Suprapubic skin (tissue), 4 donors: Measurements from ENCODE around the gene SCYGR2. TPM values are rescaled to one million over a fixed set of nuclear protein-coding genes. Genes with fewer than 3 reads are reported as not detected.

Source experiments
- DNase-seq, 2 donors: peaks; one replicate each; pipeline ENCODE4 v3.0.0-alpha.2; 2019; ENCODE audit warnings: low spot score in 2 of 2
- H3K27ac ChIP-seq: fragments of 200-600 bp; sonication (generic); one replicate; pipeline ENCODE4 v1.5.1; 2019
- H3K27me3 ChIP-seq: fragments of 200-600 bp; sonication (generic); one replicate; pipeline ENCODE4 v1.5.1; 2019
- H3K36me3 ChIP-seq: fragments of 200-600 bp; sonication (generic); one replicate; pipeline ENCODE4 v1.5.1; 2019
- H3K4me1 ChIP-seq: fragments of 200-600 bp; sonication (generic); one replicate; pipeline ENCODE4 v1.5.1; 2019
- H3K4me3 ChIP-seq: fragments of 200-600 bp; sonication (generic); one replicate; pipeline ENCODE4 v1.5.1; 2019; ENCODE audit warnings: mild to moderate bottlenecking
- H3K9me3 ChIP-seq: fragments of 200-600 bp; sonication (generic); one replicate; pipeline ENCODE4 v1.5.1; 2019
- EP300 ChIP-seq: sonication (generic); formaldehyde crosslinking; IDR thresholded peaks from one replicate; pipeline ENCODE4 v1.6.1; 2017; ENCODE audit warnings: antibody characterized with exemption
- POLR2A ChIP-seq, 2 donors: fragments of 450-650 bp; IDR thresholded peaks; one replicate each; pipeline ENCODE4 v1.6.1; 2017; ENCODE audit warnings: antibody characterized with exemption in 2 of 2, mild to moderate bottlenecking in 2 of 2, moderate library complexity in 2 of 2
- POLR2AphosphoS5 ChIP-seq, 3 donors: sonication (generic); formaldehyde crosslinking; IDR thresholded peaks; one replicate each; pipeline ENCODE4 v1.6.1; 2017; ENCODE audit warnings: antibody characterized with exemption in 3 of 3
- WGBS: methylation state at CpG from one replicate; pipeline ENCODE4 v1.1.5; 2018; 5-methylcytosine and 5-hydroxymethylcytosine counted together
- total RNA-seq, 4 donors: library from RNA; depleted of rRNA; stranded (reverse); fragments of >200 nt; gene quantifications; one replicate each; pipeline ENCODE4 v1.1.0, GENCODE V29; 2016
- TF ChIP-seq, protein P1 (sequence below), 2 donors: fragments of 200-600 bp in 1 of 2; fragments of 450-650 bp in 1 of 2; sonication (generic) in 1 of 2; IDR thresholded peaks; one replicate each; pipeline ENCODE4 v1.5.1; 2016 to 2019; ENCODE audit warnings: antibody characterized with exemption in 2 of 2, mild to moderate bottlenecking in 1 of 2, moderate library complexity in 1 of 2

SCYGR2 gene
- total RNA-seq, 4 donors from 2014 or later = 15.5 TPM; not detected in 3

DNA sequence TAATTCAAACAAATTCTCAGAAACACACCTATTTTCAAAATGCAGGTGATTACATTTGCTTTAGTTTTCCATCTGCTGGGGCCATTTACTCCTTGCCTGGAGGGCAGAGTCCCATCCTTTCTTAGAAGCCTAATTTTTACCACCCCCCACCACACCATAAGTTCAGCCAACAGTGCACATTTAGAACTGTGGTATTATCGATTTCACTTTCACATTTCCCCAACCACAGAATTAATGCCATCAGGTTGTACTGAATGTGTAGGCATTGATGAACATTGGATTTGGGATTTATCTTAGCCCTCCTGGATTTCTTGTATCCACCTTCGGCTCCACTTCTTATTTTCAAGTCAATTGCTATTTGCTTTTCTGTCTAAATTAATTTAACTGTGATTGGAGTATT, 11.4 kb downstream of the SCYGR2 start:
- Histone ChIP-seq H3K9me3 (no peaks in the 10 kb centered on the region), H3K4me1 (peaks cover 2% of the 10 kb centered on the region), H3K27ac (no peak overlapping the region), H3K36me3 (no peaks in the 10 kb centered on the region), H3K27me3 (no peaks in the 10 kb centered on the region), H3K4me3 (no peak overlapping the region)
- no peak for DNase-seq
- TF ChIP-seq, protein P1, sequence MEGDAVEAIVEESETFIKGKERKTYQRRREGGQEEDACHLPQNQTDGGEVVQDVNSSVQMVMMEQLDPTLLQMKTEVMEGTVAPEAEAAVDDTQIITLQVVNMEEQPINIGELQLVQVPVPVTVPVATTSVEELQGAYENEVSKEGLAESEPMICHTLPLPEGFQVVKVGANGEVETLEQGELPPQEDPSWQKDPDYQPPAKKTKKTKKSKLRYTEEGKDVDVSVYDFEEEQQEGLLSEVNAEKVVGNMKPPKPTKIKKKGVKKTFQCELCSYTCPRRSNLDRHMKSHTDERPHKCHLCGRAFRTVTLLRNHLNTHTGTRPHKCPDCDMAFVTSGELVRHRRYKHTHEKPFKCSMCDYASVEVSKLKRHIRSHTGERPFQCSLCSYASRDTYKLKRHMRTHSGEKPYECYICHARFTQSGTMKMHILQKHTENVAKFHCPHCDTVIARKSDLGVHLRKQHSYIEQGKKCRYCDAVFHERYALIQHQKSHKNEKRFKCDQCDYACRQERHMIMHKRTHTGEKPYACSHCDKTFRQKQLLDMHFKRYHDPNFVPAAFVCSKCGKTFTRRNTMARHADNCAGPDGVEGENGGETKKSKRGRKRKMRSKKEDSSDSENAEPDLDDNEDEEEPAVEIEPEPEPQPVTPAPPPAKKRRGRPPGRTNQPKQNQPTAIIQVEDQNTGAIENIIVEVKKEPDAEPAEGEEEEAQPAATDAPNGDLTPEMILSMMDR (IDR thresholded peaks at IDR 0.05) = no peak
- TF ChIP-seq POLR2AphosphoS5 (IDR thresholded peaks at IDR 0.05) (no peak), POLR2A (IDR thresholded peaks at IDR 0.05) (no peak), EP300 (no peak)
- WGBS = 85% methylated on average over 2 of the region's 2 CpGs

DNA sequence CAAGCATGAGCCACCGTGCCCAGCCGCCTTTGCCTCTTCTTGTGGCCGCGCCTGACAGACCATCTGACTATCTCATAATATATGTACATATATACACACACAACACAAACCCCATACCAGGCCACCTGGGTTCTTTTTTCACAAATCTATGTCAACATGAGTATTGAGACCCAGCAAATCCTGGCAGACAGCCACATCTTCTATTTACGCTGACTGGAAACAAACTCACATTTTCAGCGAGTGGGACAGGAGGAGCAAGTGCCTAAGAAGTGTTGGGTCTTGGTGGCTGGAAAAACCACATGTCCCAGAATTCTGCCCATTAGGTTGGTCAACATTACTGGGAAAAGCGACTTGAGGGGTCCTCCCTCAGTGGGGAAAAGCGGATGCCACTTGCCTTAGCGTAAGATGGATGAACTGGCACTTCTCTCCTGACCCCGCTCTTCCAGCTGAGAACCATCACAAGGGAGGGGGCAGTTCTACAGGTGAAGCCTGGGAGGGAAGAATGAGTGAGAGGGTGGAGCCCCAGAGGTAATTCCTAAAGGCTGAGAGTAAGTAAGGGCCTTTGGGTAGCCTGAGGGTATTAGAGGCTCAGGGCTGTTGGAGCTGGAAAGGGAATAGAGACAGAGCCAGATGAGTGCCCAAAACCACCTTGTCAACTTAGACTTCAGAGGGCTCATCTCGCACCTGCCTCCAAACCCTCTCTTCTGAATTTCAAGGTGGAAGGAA, 14.0 kb downstream of the SCYGR2 start:
- no peak for TF ChIP-seq POLR2A (IDR thresholded peaks at IDR 0.05)
- TF ChIP-seq POLR2AphosphoS5 (IDR thresholded peaks at IDR 0.05) = no peak
- TF ChIP-seq EP300 = no peak
- TF ChIP-seq, protein P1 (IDR thresholded peaks at IDR 0.05) = no peak
- H3K27ac ChIP-seq = no peak overlapping the region
- DNase-seq = no peak
- peaks cover 2% of the 10 kb centered on the region for H3K4me1 ChIP-seq
- H3K36me3 ChIP-seq = no peaks in the 10 kb centered on the region
- H3K9me3 ChIP-seq = no peaks in the 10 kb centered on the region
- 89% methylated on average over 11 of the region's 11 CpGs for WGBS
- H3K4me3 ChIP-seq = no peak overlapping the region
- H3K27me3 ChIP-seq = no peaks in the 10 kb centered on the region

DNA sequence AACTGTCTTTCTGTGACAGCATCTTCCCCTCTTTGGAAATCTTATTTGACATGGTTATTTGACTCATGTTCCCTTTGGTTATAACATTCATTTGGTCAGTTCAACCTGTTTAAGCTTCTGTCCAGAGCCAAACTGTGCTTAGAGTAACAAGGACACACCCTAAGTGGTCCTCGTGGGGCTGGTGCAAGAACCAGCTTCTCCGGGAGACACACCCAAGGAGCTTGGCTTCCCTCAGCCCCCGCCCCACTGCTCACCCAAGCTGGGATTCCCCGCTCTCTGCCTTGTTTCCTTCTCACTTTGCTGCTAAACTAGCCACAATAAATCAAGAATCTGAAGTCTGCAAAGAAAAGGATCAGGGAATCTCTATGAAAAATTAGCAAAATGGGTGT, 14.6 kb downstream of the SCYGR2 start:
- no peaks in the 10 kb centered on the region for H3K9me3 ChIP-seq
- H3K4me3 ChIP-seq = no peak overlapping the region
- H3K4me1 ChIP-seq = peaks cover 2% of the 10 kb centered on the region
- H3K27ac ChIP-seq = no peak overlapping the region
- H3K36me3 ChIP-seq = no peaks in the 10 kb centered on the region
- TF ChIP-seq POLR2AphosphoS5 (IDR thresholded peaks at IDR 0.05) = no peak
- TF ChIP-seq, protein P1 (IDR thresholded peaks at IDR 0.05) = no peak
- no peak for TF ChIP-seq EP300
- no peak for TF ChIP-seq POLR2A (IDR thresholded peaks at IDR 0.05)
- H3K27me3 ChIP-seq = no peaks in the 10 kb centered on the region
- no peak for DNase-seq
- WGBS = 52% methylated on average over 4 of the region's 4 CpGs

DNA sequence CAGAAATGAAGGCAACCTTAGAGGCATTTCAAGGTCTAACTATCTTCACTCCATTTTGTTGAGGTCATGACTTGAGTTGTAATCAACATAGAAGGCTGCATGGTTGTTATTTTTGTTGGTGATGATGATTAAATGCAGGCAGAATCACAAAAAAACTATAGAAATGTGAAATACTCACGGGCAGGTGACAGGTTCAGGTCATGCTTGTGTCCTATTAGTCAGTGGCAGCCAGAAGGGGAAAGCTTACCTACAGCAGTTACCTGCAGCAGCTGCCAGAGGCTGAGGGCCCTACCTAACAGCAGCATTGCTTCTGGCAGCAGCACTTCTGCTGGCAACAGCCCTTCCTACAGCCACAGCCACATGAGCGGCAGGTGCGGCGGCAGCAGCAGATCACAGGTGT, 15.6 kb downstream of the SCYGR2 start:
- DNase-seq = no peak
- no peaks in the 10 kb centered on the region for H3K27me3 ChIP-seq
- H3K4me3 ChIP-seq = no peak overlapping the region
- no peak overlapping the region for H3K27ac ChIP-seq
- WGBS = 91% methylated on average over 1 of the region's 4 CpGs
- H3K9me3 ChIP-seq = no peaks in the 10 kb centered on the region
- TF ChIP-seq, protein P1 (IDR thresholded peaks at IDR 0.05) = no peak
- no peak for TF ChIP-seq POLR2AphosphoS5 (IDR thresholded peaks at IDR 0.05)
- TF ChIP-seq POLR2A (IDR thresholded peaks at IDR 0.05) = no peak
- TF ChIP-seq EP300 = no peak
- H3K36me3 ChIP-seq = no peaks in the 10 kb centered on the region
- H3K4me1 ChIP-seq = peaks cover 2% of the 10 kb centered on the region

DNA sequence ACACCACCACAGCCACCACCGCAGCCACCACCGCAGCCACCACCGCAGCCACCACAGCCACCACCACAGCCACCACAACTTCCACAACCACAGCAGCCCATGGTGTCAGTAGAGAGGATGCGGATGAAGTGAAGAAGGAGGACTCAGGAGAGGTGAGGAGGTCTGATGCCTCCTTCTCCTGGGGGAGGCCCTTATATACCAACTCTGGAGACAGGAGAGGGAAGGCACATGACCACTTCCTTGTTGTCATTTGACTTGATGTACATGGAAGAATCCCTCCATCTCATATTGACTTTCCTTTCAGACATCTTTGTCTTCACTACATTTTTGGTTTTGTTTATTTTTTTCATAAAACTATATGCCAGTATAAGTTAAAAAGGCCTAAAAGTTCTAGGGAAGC, 16.0 kb downstream of the SCYGR2 start, which contains the start of gene SCYGR3:
Gene SCYGR3 (minus strand): TSS at position 101 of the 400 bp plus-strand sequence. CDS start 0 bp downstream, at position 101.
- Histone ChIP-seq H3K27ac (no peak within 1 kb of the TSS), H3K9me3 (no peaks in the 10 kb centered on the region), H3K4me1 (peaks cover 2% of the 10 kb centered on the region), H3K4me3 (no peak within 1 kb of the TSS), H3K36me3 (no peaks in the 10 kb centered on the region), H3K27me3 (no peaks in the 10 kb centered on the region)
- TF ChIP-seq, protein P1 (IDR thresholded peaks at IDR 0.05) = no peak
- TF ChIP-seq POLR2AphosphoS5 (IDR thresholded peaks at IDR 0.05) (no peak), POLR2A (IDR thresholded peaks at IDR 0.05) (no peak), EP300 (no peak)
- DNase-seq = no peak
- 98% methylated on average over 4 of the region's 4 CpGs for WGBS
